Fibroblast of the aortic adventitia (primary cell): ENCODE data around the gene EDRF1. TPM values are rescaled to one million over a fixed set of nuclear protein-coding genes. Genes with fewer than 3 reads are reported as not detected.

Experiments used
- DNase-seq: peaks from one replicate; pipeline ENCODE4 v3.0.0-alpha.2; 2010; ENCODE audit warnings: low read depth
- H3K4me3 ChIP-seq: 2 replicates; pipeline ENCODE4 v1.5.1; 2011; ENCODE audit warnings: low read depth, mild to moderate bottlenecking, control low read depth, low read length, moderate library complexity
- CTCF ChIP-seq: IDR thresholded peaks from 2 replicates; pipeline ENCODE4 v1.5.1; 2011; ENCODE audit warnings: mild to moderate bottlenecking, low read length, control low read depth, inconsistent platforms; ENCODE audit not compliant: insufficient read depth
- total RNA-seq: library from RNA; depleted of rRNA; stranded (reverse); fragments of >200 nt; gene quantifications from 2 replicates; pipeline ENCODE4 v1.2.3, GENCODE V29; 2012; ENCODE audit warnings: low replicate concordance

The EDRF1 gene
- total RNA-seq, 1 donor: 27.2 TPM

- no peak overlapping the region for H3K4me3 ChIP-seq
- DNase-seq: no peak
- TF ChIP-seq CTCF: no peak
Measured at GRCh38 chr10:125687507-125688185, 31.9 kb upstream of the EDRF1 start.

GRCh38 chr10:125689955-125690569 lies 29.4 kb upstream of the EDRF1 start:
- no peak for TF ChIP-seq CTCF
- no peak for DNase-seq
- no peak overlapping the region for H3K4me3 ChIP-seq

GRCh38 chr10:125691160-125691981 lies 28.1 kb upstream of the EDRF1 start:
- no peak for TF ChIP-seq CTCF
- DNase-seq: no peak
- H3K4me3 ChIP-seq: no peak overlapping the region

- TF ChIP-seq CTCF: no peak
- no peak overlapping the region for H3K4me3 ChIP-seq
- DNase-seq: peak; percentile 44
Measured at GRCh38 chr10:125692196-125692595, 27.3 kb upstream of the EDRF1 start.

- DNase-seq: peak; percentile 52
- no peak overlapping the region for H3K4me3 ChIP-seq
- TF ChIP-seq CTCF: no peak
Measured at GRCh38 chr10:125692601-125693523, 26.6 kb upstream of the EDRF1 start.

GRCh38 chr10:125693524-125693847 lies 26.0 kb upstream of the EDRF1 start:
- no peak for DNase-seq
- H3K4me3 ChIP-seq: no peak overlapping the region
- TF ChIP-seq CTCF: no peak
